Heart right ventricle (tissue), 16 donors: Measurements from ENCODE around the gene GRP. TPM values are rescaled to one million over a fixed set of nuclear protein-coding genes. Genes with fewer than 3 reads are reported as not detected.

Experiments used
- ATAC-seq, 8 donors: fragments of 200-7000 bp; cut with Tn5 transposase; one replicate each; pipeline ENCODE4 v1.9.1; 2020; ENCODE audit warnings: mild to moderate bottlenecking in 8 of 8, moderate library complexity in 8 of 8, moderate number of reproducible peaks in 1 of 8
- DNase-seq, 2 donors: peaks; one replicate each; pipeline ENCODE4 v3.0.0-alpha.2; 2020
- H3K27ac ChIP-seq, 10 donors: fragments of 200-600 bp; sonication (generic) in 2 of 10; one replicate each; pipeline versions ENCODE4 v1.5.0 to v1.8.0; 2020 to 2022; ENCODE audit warnings: mild to moderate bottlenecking in 3 of 10
- H3K27me3 ChIP-seq, 7 donors: fragments of 200-600 bp; one replicate each; pipeline ENCODE4 v1.8.0; 2021 to 2022; ENCODE audit warnings: mild to moderate bottlenecking in 2 of 7
- H3K36me3 ChIP-seq, 9 donors: fragments of 200-600 bp; sonication (generic) in 1 of 9; one replicate each; pipeline versions ENCODE4 v1.5.0 to v1.8.0; 2020 to 2022; ENCODE audit warnings: mild to moderate bottlenecking in 2 of 9
- H3K4me1 ChIP-seq, 9 donors: fragments of 200-600 bp; sonication (generic) in 1 of 9; one replicate each; pipeline versions ENCODE4 v1.5.0 to v1.8.0; 2020 to 2022; ENCODE audit warnings: mild to moderate bottlenecking in 4 of 9
- H3K4me3 ChIP-seq, 10 donors: fragments of 200-600 bp; sonication (generic) in 2 of 10; one replicate each; pipeline versions ENCODE4 v1.5.0 to v1.8.0; 2020 to 2022; ENCODE audit warnings: mild to moderate bottlenecking in 7 of 10, moderate library complexity in 2 of 10
- H3K9me3 ChIP-seq, 11 donors: fragments of 200-600 bp in 10 of 11; sonication (generic) in 2 of 11; one replicate each; pipeline versions ENCODE4 v1.5.0 to v1.8.0; 2013 to 2022; ENCODE audit warnings: mild to moderate bottlenecking in 2 of 11, control low read depth in 1 of 11, moderate library complexity in 1 of 11
- WGBS, 2 donors: extraction: QIAGEN DNeasy Blood & Tissue Kit; methylation state at CpG; one replicate each; pipeline ENCODE4 v1.1.7; 2013; ENCODE audit warnings: inconsistent platforms in 1 of 2; 5-methylcytosine and 5-hydroxymethylcytosine counted together
- intact Hi-C, 10 donors: fragments of 100-400 bp; cut with DNase I; formaldehyde crosslinking; loops; one replicate each; pipeline versions ENCODE4 v1.11.1 to v1.14.2; 2022
- polyA plus RNA-seq, 2 donors: library from polyadenylated mRNA; stranded (reverse); fragments of 200-250 nt; gene quantifications; one replicate each; pipeline ENCODE4 v1.2.3, GENCODE V29; 2013
- total RNA-seq, 10 donors: library from RNA; stranded (reverse); fragmentation: NEBNext Ultra II Directional in 3 of 10; extraction: Animal tissue kit (Norgen Biotek cat#: 25700) in 3 of 10; gene quantifications; one replicate each; pipeline versions ENCODE4 v1.2.1 to v1.2.4, GENCODE V29; 2021 to 2023
- TF ChIP-seq, protein P1 (sequence below), 9 donors: fragments of 200-600 bp; sonication (generic) in 2 of 9; IDR thresholded peaks; one replicate each; pipeline versions ENCODE4 v1.5.0 to v1.8.0; 2021 to 2022; ENCODE audit warnings: antibody characterized with exemption in 9 of 9, mild to moderate bottlenecking in 5 of 9, moderate library complexity in 1 of 9
- donor health status: Arrhythmogenic right ventricular cardiomyopathy.
- donor health status: ischemic (EF 13 %, LVEDD 7.1; RV severe dilation, severe dysfunction).
- donor health status: healthy with polysubstance abuse.
- donor health status: DM: no; HTN: yes; CAD: no.
- donor health status: DM: no; HTN: no; CAD: no.
- donor health status: ischemic (EF 25% LVEDD 6.9; RV normal size, moderate dysfunction).
- donor health status: ischemic (EF 25% LVEDD 5.7; RV mildly dilated, moderate dysfunction).
- donor health status: healthy.
- donor health status: DM: yes; HTN: yes; CAD: no.
- donor health status: Ischemic cardiomyopathy.
- donor health status: ischemic (EF 35%, LVEDD 5.7; RV mildly dilated, moderate dysfunction).
- donor health status: nonischemic (EF 11% LVEDD 7.7; RV severe dilation, severe dysfunction).
- donor health status: DM: yes; HTN: yes; CAD: no.
- donor health status: PGD.
- donor health status: ischemic (EF 29% LVEDD 5.4; RV normal size, mild dysfunction).
- donor health status: nonischemic (EF 23%, LVEDD 6.1; RV moderate dilation, normal function).

Gene GRP
- total and polyA plus RNA-seq, 12 donors: not detected

DNA sequence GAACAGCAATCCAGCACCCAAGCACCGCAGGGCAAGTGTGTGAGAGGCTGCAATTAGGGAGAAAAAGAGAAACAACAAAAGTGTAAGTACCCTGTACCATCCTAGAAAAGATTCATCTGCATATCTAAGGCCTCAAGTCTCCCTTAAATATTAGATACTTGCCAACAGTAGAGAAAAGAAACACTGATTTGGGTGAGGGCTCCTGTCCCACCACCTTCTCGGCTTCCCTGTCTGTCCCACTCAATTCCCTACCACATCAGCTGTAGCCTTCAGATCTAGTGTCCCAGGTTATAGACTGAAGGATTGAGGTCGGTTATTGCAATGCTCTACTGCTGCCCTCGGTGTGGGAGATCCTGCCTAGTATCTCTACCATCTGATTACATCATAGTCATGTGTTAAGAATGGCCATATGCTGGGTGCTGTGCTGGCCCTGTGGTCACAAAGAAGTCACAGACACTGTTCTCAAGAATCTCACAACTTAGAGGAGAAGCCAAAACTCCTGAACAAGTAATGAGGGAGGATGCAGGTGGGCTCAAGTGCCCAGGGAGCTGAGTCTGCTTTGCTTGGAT, 50.8 kb downstream of the GRP start:
- H3K36me3 ChIP-seq: no peaks in the 10 kb centered on the region
- no peaks in the 10 kb centered on the region for H3K9me3 ChIP-seq
- H3K27ac ChIP-seq: no peak overlapping the region
- H3K4me1 ChIP-seq: peaks cover 3 to 44% (median 35%) of the 10 kb centered on the region in 9 donors
- no peak for ATAC-seq
- no peak overlapping the region for H3K4me3 ChIP-seq
- no peak for DNase-seq
- intact Hi-C loops: no loop called here
- peaks cover 33 to 100% (median 98%) of the 10 kb centered on the region in 7 donors for H3K27me3 ChIP-seq
- WGBS, 2 donors: 15 to 16% methylated on average over 4 of the region's 4 CpGs
- TF ChIP-seq, protein P1, sequence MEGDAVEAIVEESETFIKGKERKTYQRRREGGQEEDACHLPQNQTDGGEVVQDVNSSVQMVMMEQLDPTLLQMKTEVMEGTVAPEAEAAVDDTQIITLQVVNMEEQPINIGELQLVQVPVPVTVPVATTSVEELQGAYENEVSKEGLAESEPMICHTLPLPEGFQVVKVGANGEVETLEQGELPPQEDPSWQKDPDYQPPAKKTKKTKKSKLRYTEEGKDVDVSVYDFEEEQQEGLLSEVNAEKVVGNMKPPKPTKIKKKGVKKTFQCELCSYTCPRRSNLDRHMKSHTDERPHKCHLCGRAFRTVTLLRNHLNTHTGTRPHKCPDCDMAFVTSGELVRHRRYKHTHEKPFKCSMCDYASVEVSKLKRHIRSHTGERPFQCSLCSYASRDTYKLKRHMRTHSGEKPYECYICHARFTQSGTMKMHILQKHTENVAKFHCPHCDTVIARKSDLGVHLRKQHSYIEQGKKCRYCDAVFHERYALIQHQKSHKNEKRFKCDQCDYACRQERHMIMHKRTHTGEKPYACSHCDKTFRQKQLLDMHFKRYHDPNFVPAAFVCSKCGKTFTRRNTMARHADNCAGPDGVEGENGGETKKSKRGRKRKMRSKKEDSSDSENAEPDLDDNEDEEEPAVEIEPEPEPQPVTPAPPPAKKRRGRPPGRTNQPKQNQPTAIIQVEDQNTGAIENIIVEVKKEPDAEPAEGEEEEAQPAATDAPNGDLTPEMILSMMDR (IDR thresholded peaks at IDR 0.05): no peak

DNA sequence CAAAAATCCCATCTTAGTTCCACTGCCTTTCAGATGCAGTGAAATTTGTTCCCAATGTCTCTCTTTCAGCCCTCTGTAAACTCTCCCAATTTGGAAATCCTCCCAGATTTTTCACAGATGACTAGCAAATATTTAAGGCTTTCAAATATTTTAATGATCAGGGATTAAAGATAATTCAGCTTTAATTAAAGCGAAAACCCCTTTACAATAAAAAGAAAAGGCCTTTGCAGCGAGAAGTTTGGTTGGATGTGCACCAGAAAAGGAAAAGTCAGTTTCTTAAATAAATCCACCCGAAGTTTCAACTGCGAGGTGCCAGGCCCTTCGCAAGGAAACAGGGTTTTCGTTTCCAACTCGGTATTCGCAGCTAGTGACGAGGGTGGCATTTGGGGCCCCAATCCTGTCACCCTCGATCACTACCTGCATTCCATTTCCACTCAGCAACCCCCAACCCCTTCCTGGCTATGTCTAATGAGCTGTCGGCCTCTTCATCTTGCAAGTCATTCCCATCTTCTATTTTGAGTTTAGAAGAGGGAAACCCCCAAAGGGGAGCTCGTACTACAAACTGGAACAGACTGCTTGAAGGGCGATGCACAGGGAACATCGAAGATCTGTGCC, 51.8 kb downstream of the GRP start:
- 14 to 16% methylated on average over 14 of the region's 14 CpGs for WGBS, 2 donors
- Histone ChIP-seq H3K27me3 (peaks cover 23 to 100% (median 98%) of the 10 kb centered on the region in 7 donors), H3K9me3 (no peaks in the 10 kb centered on the region), H3K4me3 (no peak overlapping the region), H3K27ac (no peak overlapping the region), H3K36me3 (no peaks in the 10 kb centered on the region), H3K4me1 (peaks cover 3 to 44% (median 35%) of the 10 kb centered on the region in 9 donors)
- ATAC-seq (no peak), DNase-seq (no peak)
- TF ChIP-seq, protein P1 (IDR thresholded peaks at IDR 0.05): no peak
- intact Hi-C loops: no loop called here

- ATAC-seq (no peak), DNase-seq (no peak)
- Histone ChIP-seq H3K9me3 (no peaks in the 10 kb centered on the region), H3K4me1 (peaks cover 3 to 44% (median 35%) of the 10 kb centered on the region in 9 donors), H3K4me3 (peak overlapping the region in 9 of 10 donors; percentile 4 to 43 (median 30)), H3K27me3 (peaks cover 17 to 100% (median 98%) of the 10 kb centered on the region in 7 donors), H3K36me3 (no peaks in the 10 kb centered on the region), H3K27ac (no peak overlapping the region)
- 2 to 3% methylated on average over 52 of the region's 52 CpGs for WGBS, 2 donors
- TF ChIP-seq, protein P1 (IDR thresholded peaks at IDR 0.05): no peak
- intact Hi-C loops: no loop called here
Measured at GRCh38 chr18:59272221-59272888, 52.4 kb downstream of the GRP start.

DNA sequence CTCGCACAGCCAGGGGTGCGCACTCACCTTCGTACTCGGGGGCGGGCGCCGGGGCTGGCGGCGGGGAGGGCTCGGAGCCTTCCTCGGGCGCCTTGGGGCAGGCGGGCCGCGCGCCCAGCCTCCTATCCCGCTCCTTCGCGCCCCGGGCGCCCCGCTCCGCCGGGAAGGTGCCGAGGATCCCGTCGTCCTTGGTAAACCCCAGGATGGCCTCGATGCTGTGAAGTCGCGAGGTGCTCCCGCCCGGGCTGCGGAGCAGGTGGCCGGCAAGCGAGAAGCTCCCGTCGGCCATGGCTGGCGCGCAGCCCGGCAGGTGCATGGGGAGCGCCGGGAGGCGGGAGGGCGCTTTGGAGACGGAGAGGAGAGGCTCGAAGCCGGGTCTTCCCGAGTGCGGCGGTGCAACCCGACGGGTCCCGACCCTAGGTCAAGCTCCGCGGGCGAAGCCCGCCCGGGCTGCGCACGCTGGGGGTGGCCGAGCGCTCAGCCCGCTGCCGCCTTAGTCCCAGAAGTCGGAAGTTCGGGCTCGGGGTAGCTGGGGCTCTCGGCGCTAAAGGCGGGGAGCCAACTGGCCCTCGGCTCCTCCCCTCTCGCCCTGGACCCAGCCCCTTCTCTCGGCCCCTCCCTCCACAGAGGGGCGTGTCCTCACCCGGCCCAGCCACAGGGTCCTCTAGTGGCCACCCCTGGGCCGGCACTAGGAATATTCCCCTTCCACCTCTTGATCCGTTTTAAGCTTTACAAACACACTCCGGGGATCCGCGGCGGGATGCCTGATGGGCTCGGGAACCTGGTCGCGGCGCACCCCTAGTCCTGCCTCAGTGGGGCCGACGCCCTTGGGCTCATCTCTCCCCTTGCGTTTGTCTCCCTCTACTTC, 53.2 kb downstream of the GRP start, which contains the start of gene RAX:
Gene RAX (minus strand): TSS at position 564 of the 868 bp plus-strand sequence. CDS start 248 bp downstream, at position 316.
- intact Hi-C loops: no loop called here
- Histone ChIP-seq H3K4me3 (peak within 1 kb of the TSS in 9 of 10 donors; percentile 4 to 43 (median 30)), H3K36me3 (no peaks in the 10 kb centered on the region), H3K9me3 (no peaks in the 10 kb centered on the region), H3K4me1 (peaks cover 3 to 38% (median 28%) of the 10 kb centered on the region in 9 donors), H3K27me3 (peaks cover 9 to 100% (median 98%) of the 10 kb centered on the region in 7 donors), H3K27ac (no peak within 1 kb of the TSS)
- TF ChIP-seq, protein P1 (IDR thresholded peaks at IDR 0.05): peak in 1 of 9 donors; percentile 7
- DNase-seq (no peak), ATAC-seq (peak in 2 of 8 donors; percentile 55 to 59)
- WGBS, 2 donors: 1 to 3% methylated on average over 87 to 88 of the region's 88 CpGs
